Measurements from ENCODE around the gene NFYC. TPM values are rescaled to one million over a fixed set of nuclear protein-coding genes. Genes with fewer than 3 reads are reported as not detected.
A peak's percentile ranks its signal among the peaks of the same experiment; 100 is the strongest.

NFYC gene
- total RNA-seq, 1 experiment from 2014 or later: 61.6 TPM

- Mint-ChIP-seq H3K36me3 (ENCODE audit: insufficient read depth, unreplicated experiment) (no peaks in the 10 kb centered on the region), H3K4me1 (ENCODE audit: low read depth, unreplicated experiment) (no peaks in the 10 kb centered on the region), H3K4me3 (ENCODE audit: unreplicated experiment) (no peak overlapping the region), H3K9me3 (ENCODE audit: unreplicated experiment) (no peaks in the 10 kb centered on the region), H3K27me3 (ENCODE audit: insufficient read depth, unreplicated experiment) (no peaks in the 10 kb centered on the region), H3K27ac (ENCODE audit: unreplicated experiment) (no peak overlapping the region)
- H3K4me1 ChIP-seq: no peaks in the 10 kb centered on the region
- H3K4me3 ChIP-seq (ENCODE audit: low read depth, low read length): no peak overlapping the region
- no peaks in the 10 kb centered on the region for H3K27me3 ChIP-seq (replicated peaks; ENCODE audit: control insufficient read depth, insufficient read depth, low read length)
- H3K36me3 ChIP-seq (ENCODE audit: control insufficient read depth, insufficient read depth, low read length): no peaks in the 10 kb centered on the region
- ChIA-PET CTCF (interaction anchor here (0.6 kb wide), 1 partner anchor 19 kb away, joined by 4 read pairs; no protein-coding TSS in a partner anchor), POLR2A (no interaction called here)
- intact Hi-C loops (cut with micrococcal nuclease; ENCODE audit: unreplicated experiment): no loop called here
- BruUV-seq (replicated peaks): no TSS peak
- no peaks in the 10 kb centered on the region for H3K9me3 ChIP-seq
- DNase-seq: no peak
- TF ChIP-seq, protein P1, sequence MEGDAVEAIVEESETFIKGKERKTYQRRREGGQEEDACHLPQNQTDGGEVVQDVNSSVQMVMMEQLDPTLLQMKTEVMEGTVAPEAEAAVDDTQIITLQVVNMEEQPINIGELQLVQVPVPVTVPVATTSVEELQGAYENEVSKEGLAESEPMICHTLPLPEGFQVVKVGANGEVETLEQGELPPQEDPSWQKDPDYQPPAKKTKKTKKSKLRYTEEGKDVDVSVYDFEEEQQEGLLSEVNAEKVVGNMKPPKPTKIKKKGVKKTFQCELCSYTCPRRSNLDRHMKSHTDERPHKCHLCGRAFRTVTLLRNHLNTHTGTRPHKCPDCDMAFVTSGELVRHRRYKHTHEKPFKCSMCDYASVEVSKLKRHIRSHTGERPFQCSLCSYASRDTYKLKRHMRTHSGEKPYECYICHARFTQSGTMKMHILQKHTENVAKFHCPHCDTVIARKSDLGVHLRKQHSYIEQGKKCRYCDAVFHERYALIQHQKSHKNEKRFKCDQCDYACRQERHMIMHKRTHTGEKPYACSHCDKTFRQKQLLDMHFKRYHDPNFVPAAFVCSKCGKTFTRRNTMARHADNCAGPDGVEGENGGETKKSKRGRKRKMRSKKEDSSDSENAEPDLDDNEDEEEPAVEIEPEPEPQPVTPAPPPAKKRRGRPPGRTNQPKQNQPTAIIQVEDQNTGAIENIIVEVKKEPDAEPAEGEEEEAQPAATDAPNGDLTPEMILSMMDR (IDR thresholded peaks at IDR 0.05; ENCODE audit: insufficient read depth in 1 of 2, low read depth in 1 of 2, low read length in 1 of 2, severe bottlenecking in 1 of 2, unreplicated experiment in 1 of 2): no peak
These were observed 38.5 kb upstream of the NFYC start for GRCh38 chr1:40652979-40653378.

DNA sequence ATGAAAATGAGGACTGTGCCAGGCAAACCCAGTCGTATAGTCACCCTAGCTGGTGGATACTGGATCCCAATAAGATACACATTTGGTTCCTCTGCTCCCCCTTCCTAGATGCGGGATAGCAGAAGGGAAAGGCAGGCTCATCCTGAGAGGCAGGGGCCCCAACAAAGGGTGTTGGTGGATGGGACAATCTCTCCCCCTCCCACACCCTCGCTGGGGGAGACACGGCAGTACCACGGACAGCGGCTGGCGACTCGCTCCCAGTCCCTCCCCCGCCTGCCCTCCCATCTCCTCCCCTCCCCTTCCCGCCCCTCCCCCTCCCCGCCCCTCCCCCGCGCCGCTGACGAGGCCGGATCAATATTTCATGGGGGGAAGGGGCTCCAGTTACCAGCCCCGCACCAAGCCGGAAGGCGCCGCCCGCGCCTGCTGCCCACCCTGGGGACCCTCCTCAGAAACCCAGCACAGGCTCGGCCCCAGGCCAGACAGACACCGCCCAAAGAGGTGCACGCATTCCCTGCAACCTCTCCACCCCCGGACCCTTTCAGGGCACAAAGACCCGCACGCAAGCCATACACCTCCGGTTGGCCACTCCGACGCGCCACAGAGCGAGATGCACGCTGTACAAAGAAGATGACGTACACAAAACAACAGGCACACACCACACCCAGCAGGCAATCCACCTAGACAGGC lies 37.5 kb upstream of the NFYC start:
- H3K4me1 ChIP-seq: no peaks in the 10 kb centered on the region
- Mint-ChIP-seq H3K27ac (ENCODE audit: unreplicated experiment) (no peak overlapping the region), H3K27me3 (ENCODE audit: insufficient read depth, unreplicated experiment) (no peaks in the 10 kb centered on the region), H3K36me3 (ENCODE audit: insufficient read depth, unreplicated experiment) (no peaks in the 10 kb centered on the region), H3K4me3 (ENCODE audit: unreplicated experiment) (no peak overlapping the region), H3K9me3 (ENCODE audit: unreplicated experiment) (no peaks in the 10 kb centered on the region), H3K4me1 (ENCODE audit: low read depth, unreplicated experiment) (no peaks in the 10 kb centered on the region)
- ChIA-PET POLR2A (no interaction called here), CTCF (no interaction called here)
- no peaks in the 10 kb centered on the region for H3K36me3 ChIP-seq (ENCODE audit: control insufficient read depth, insufficient read depth, low read length)
- H3K9me3 ChIP-seq: no peaks in the 10 kb centered on the region
- no TSS peak for BruUV-seq (replicated peaks)
- H3K27me3 ChIP-seq (replicated peaks; ENCODE audit: control insufficient read depth, insufficient read depth, low read length): no peaks in the 10 kb centered on the region
- no peak overlapping the region for H3K4me3 ChIP-seq (ENCODE audit: low read depth, low read length)
- TF ChIP-seq, protein P1 (IDR thresholded peaks at IDR 0.05; ENCODE audit: insufficient read depth in 1 of 2, low read depth in 1 of 2, low read length in 1 of 2, severe bottlenecking in 1 of 2, unreplicated experiment in 1 of 2): no peak
- intact Hi-C loops (cut with micrococcal nuclease; ENCODE audit: unreplicated experiment): no loop called here
- peak in 1 of 2 experiments; percentile 20 for DNase-seq

GRCh38 chr1:40657046-40657445 lies 34.5 kb upstream of the NFYC start:
- ChIA-PET CTCF (no interaction called here), POLR2A (no interaction called here)
- H3K4me1 Mint-ChIP-seq (ENCODE audit: low read depth, unreplicated experiment): no peaks in the 10 kb centered on the region
- intact Hi-C loops (cut with micrococcal nuclease; ENCODE audit: unreplicated experiment): no loop called here
- no TSS peak for BruUV-seq (replicated peaks)
- H3K36me3 Mint-ChIP-seq (ENCODE audit: insufficient read depth, unreplicated experiment): no peaks in the 10 kb centered on the region
- no peak overlapping the region for H3K4me3 ChIP-seq (ENCODE audit: low read depth, low read length)
- no peaks in the 10 kb centered on the region for H3K9me3 ChIP-seq
- no peak overlapping the region for H3K27ac Mint-ChIP-seq (ENCODE audit: unreplicated experiment)
- no peaks in the 10 kb centered on the region for H3K9me3 Mint-ChIP-seq (ENCODE audit: unreplicated experiment)
- no peaks in the 10 kb centered on the region for H3K27me3 ChIP-seq (replicated peaks; ENCODE audit: control insufficient read depth, insufficient read depth, low read length)
- no peak for DNase-seq
- TF ChIP-seq, protein P1 (IDR thresholded peaks at IDR 0.05; ENCODE audit: insufficient read depth in 1 of 2, low read depth in 1 of 2, low read length in 1 of 2, severe bottlenecking in 1 of 2, unreplicated experiment in 1 of 2): no peak
- H3K27me3 Mint-ChIP-seq (ENCODE audit: insufficient read depth, unreplicated experiment): no peaks in the 10 kb centered on the region
- H3K4me3 Mint-ChIP-seq (ENCODE audit: unreplicated experiment): no peak overlapping the region
- no peaks in the 10 kb centered on the region for H3K36me3 ChIP-seq (ENCODE audit: control insufficient read depth, insufficient read depth, low read length)
- H3K4me1 ChIP-seq: no peaks in the 10 kb centered on the region

Data from Caco-2 (cell line).